ENCODE data around the gene ZNF462.

DNA sequence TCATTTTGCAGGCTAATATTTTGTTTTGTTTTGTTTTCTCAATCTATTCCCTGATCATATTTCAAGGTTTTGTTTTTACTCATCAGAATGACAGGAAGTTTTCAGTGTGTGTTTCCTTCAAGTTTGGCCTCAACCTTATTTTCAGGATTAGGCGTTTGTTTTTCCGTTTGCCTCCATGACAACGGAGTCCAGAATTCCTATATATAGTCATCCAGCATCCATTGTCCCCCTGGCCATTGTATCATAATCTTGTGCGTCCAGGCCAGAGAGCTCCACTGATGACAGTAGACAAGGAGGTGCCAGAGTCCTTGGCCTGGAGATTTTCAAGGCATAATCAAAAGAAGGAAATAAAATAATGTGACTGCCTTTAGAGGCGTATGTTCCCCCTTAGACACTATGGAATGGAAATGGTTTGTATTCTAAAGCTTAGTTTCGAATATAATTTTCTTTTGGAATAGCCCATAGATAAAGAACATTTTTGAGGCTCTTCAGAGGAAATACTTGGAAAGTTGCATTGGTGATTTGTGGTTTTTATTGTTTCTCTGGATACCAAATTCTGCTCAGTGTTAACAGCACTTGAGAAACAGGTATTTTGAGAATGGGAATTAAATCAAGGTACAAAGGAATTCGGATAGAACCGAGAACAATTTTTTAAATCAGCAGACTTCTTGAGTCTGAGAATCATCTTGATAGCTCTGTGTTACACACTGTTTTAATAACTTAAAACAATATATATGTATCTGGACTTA lies 99.8 kb downstream of the ZNF462 start:
- TF ChIP-seq GATA2 (IDR thresholded peaks at IDR 0.05; ENCODE audit: low read depth, low read length) (no peak), GATA3 (IDR thresholded peaks at IDR 0.05; ENCODE audit: low read depth, low read length) (no peak)
